Neural progenitor cell (in vitro differentiated cells): Measurements from ENCODE around the gene CACTIN.

Source experiments
- CTCF ChIP-seq: fragments of 200-600 bp; sonication (generic); IDR thresholded peaks from 2 replicates; pipeline ENCODE4 v1.5.1; 2017; ENCODE audit warnings: antibody characterized with exemption, mild to moderate bottlenecking
- EZH2 ChIP-seq: fragments of 200-600 bp; sonication (generic); IDR thresholded peaks from 2 replicates; pipeline ENCODE4 v1.6.1; 2017; ENCODE audit warnings: antibody characterized with exemption, mild to moderate bottlenecking, moderate library complexity
- EZH2phosphoT487 ChIP-seq: fragments of 200-600 bp; sonication (generic); IDR thresholded peaks from 2 replicates; pipeline ENCODE4 v1.6.1; 2017; ENCODE audit warnings: antibody characterized with exemption

- TF ChIP-seq EZH2, result no peak
- no peak for TF ChIP-seq CTCF
- no peak for TF ChIP-seq EZH2phosphoT487
Observed at GRCh38 chr19:3606690-3607289, 19.8 kb downstream of the CACTIN start, which contains the start of gene TBXA2R.
